Measurements from ENCODE around the gene CENPU. TPM values are rescaled to one million over a fixed set of nuclear protein-coding genes. Genes with fewer than 3 reads are reported as not detected.

The CENPU gene
- total and polyA plus RNA-seq, 10 donors: 3.0 to 12.9 (median 5.8) TPM

- no peak for DNase-seq
- WGBS, 5 donors: 53 to 77% (median 64%) methylated on average over 11 of the region's 11 CpGs
- TF ChIP-seq POLR2A (IDR thresholded peaks at IDR 0.05): no peak
- no peak for TF ChIP-seq CTCF (IDR thresholded peaks at IDR 0.05 in 8 of 11, conservative IDR thresholded peaks at IDR 0.05 in 3 of 11)
- no peak for TF ChIP-seq POLR2AphosphoS5 (IDR thresholded peaks at IDR 0.05)
- no peaks in the 10 kb centered on the region for H3K9me3 ChIP-seq
- H3K4me1 ChIP-seq: peaks cover 0 to 12% (median 0%) of the 10 kb centered on the region in 6 donors
- intact Hi-C loops (cut with DNase I; ENCODE audit: low total_unique reads): no loop called here
- H3K4me3 ChIP-seq: no peak overlapping the region
- H3K27ac ChIP-seq: no peak overlapping the region
- H3K27me3 ChIP-seq (replicated peaks in 1 of 7): no peaks in the 10 kb centered on the region
- peaks cover 0 to 63% (median 4%) of the 10 kb centered on the region in 6 donors for H3K36me3 ChIP-seq
These were observed 45.4 kb downstream of the CENPU start for GRCh38 chr4:184688447-184688846.

GRCh38 chr4:184688005-184688404 is 45.9 kb downstream of the CENPU start:
- Histone ChIP-seq H3K27me3 (replicated peaks in 1 of 7) (no peaks in the 10 kb centered on the region), H3K36me3 (peaks cover 0 to 60% (median 3%) of the 10 kb centered on the region in 6 donors), H3K9me3 (no peaks in the 10 kb centered on the region), H3K4me3 (no peak overlapping the region), H3K4me1 (peaks cover 0 to 12% (median 0%) of the 10 kb centered on the region in 6 donors), H3K27ac (no peak overlapping the region)
- DNase-seq: no peak
- WGBS, 5 donors: 60 to 64% (median 62%) methylated on average over 3 of the region's 3 CpGs
- intact Hi-C loops (cut with DNase I; ENCODE audit: low total_unique reads): no loop called here
- TF ChIP-seq POLR2A (IDR thresholded peaks at IDR 0.05) (no peak), CTCF (IDR thresholded peaks at IDR 0.05 in 8 of 11, conservative IDR thresholded peaks at IDR 0.05 in 3 of 11) (no peak), POLR2AphosphoS5 (IDR thresholded peaks at IDR 0.05) (no peak)

- WGBS, 5 donors: 30 to 56% (median 46%) methylated on average over 5 of the region's 5 CpGs
- Histone ChIP-seq H3K4me1 (peaks cover 0 to 28% (median 0%) of the 10 kb centered on the region in 6 donors), H3K27me3 (replicated peaks in 1 of 7) (no peaks in the 10 kb centered on the region), H3K27ac (peak overlapping the region in 4 of 8 donors; percentile 26 to 73 (median 62)), H3K36me3 (peaks cover 0 to 51% (median 0%) of the 10 kb centered on the region in 6 donors), H3K9me3 (no peaks in the 10 kb centered on the region), H3K4me3 (peak overlapping the region in 1 of 8 donors; percentile 21)
- no peak for DNase-seq
- intact Hi-C loops (cut with DNase I; ENCODE audit: low total_unique reads): no loop called here
- TF ChIP-seq POLR2A (IDR thresholded peaks at IDR 0.05) (no peak), CTCF (IDR thresholded peaks at IDR 0.05 in 8 of 11, conservative IDR thresholded peaks at IDR 0.05 in 3 of 11) (no peak), POLR2AphosphoS5 (IDR thresholded peaks at IDR 0.05) (no peak)
These were observed 49.3 kb downstream of the CENPU start for GRCh38 chr4:184684491-184685189.

DNA sequence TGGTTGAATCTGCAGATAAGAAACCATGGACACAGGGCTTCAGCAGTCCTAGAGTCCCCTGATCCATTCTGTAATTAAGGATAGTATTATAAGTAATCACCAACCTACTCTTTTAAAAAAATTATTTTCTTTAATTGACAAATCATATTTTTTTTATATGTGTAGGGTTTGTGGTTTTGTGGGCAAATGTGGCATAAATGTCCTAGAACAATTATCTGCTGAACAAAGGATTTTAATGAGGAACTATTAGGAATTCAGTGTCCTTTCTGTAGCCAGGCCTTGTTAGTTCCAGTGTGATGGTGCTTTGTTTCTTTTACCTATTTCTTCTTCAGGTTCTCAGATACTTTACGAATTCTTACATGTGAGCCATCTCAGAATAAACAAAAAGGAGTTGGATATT is 52.0 kb downstream of the CENPU start:
- no peak for TF ChIP-seq POLR2AphosphoS5 (IDR thresholded peaks at IDR 0.05)
- TF ChIP-seq CTCF (IDR thresholded peaks at IDR 0.05 in 8 of 11, conservative IDR thresholded peaks at IDR 0.05 in 3 of 11): no peak
- TF ChIP-seq POLR2A (IDR thresholded peaks at IDR 0.05): no peak
- Histone ChIP-seq H3K27ac (no peak overlapping the region), H3K9me3 (no peaks in the 10 kb centered on the region), H3K36me3 (peaks cover 0 to 30% (median 0%) of the 10 kb centered on the region in 6 donors), H3K4me1 (peaks cover 0 to 28% (median 0%) of the 10 kb centered on the region in 6 donors), H3K4me3 (no peak overlapping the region), H3K27me3 (replicated peaks in 1 of 7) (no peaks in the 10 kb centered on the region)
- 86 to 98% (median 95%) methylated on average over 1 of the region's 1 CpG for WGBS, 5 donors
- intact Hi-C loops (cut with DNase I; ENCODE audit: low total_unique reads): no loop called here
- DNase-seq: no peak
